Breast epithelium (tissue), 4 donors: ENCODE data around the gene ATM. TPM values are rescaled to one million over a fixed set of nuclear protein-coding genes. Genes with fewer than 3 reads are reported as not detected.

Experiments
- DNase-seq, 2 donors: peaks; one replicate each; pipeline ENCODE4 v3.0.0-alpha.2; 2019; ENCODE audit warnings: low spot score in 2 of 2
- H3K27ac ChIP-seq, 2 donors: fragments of 200-600 bp; sonication (generic) in 1 of 2; one replicate each; pipeline ENCODE4 v1.5.1; 2016 to 2019; ENCODE audit warnings: mild to moderate bottlenecking in 1 of 2
- H3K27me3 ChIP-seq, 2 donors: fragments of 200-600 bp; sonication (generic) in 1 of 2; one replicate each; pipeline versions ENCODE4 v1.5.1 to v1.6.0; 2017 to 2019; ENCODE audit warnings: control low read depth in 1 of 2, mild to moderate bottlenecking in 1 of 2
- H3K36me3 ChIP-seq: fragments of 200-600 bp; one replicate; pipeline ENCODE4 v1.5.1; 2019
- H3K4me1 ChIP-seq, 2 donors: fragments of 200-600 bp; sonication (generic); one replicate each; pipeline ENCODE4 v1.5.1; 2016 to 2019; ENCODE audit warnings: control low read depth in 1 of 2
- H3K4me3 ChIP-seq, 3 donors: fragments of 200-600 bp; sonication (generic); 1 replicate in 2 of 3; 2 replicates in 1 of 3; pipeline ENCODE4 v1.5.1; 2016 to 2019; ENCODE audit warnings: mild to moderate bottlenecking in 3 of 3, moderate library complexity in 2 of 3
- H3K9me3 ChIP-seq, 2 donors: fragments of 200-600 bp; sonication (generic) in 1 of 2; one replicate each; pipeline ENCODE4 v1.5.1; 2016 to 2019; ENCODE audit warnings: control low read depth in 1 of 2
- POLR2A ChIP-seq: fragments of 450-650 bp; IDR thresholded peaks from one replicate; pipeline ENCODE4 v1.6.1; 2016; ENCODE audit warnings: antibody characterized with exemption, mild to moderate bottlenecking, moderate library complexity
- POLR2AphosphoS5 ChIP-seq, 3 donors: sonication (generic); formaldehyde crosslinking; IDR thresholded peaks; one replicate each; pipeline ENCODE4 v1.6.1; 2017; ENCODE audit warnings: antibody characterized with exemption in 3 of 3
- intact Hi-C: fragments of 100-400 bp; cut with DNase I; formaldehyde crosslinking; loops from one replicate; pipeline ENCODE4 v1.15.1; 2023; ENCODE audit warnings: low total_unique reads
- total RNA-seq, 3 donors: library from RNA; depleted of rRNA; stranded (reverse); fragments of >200 nt; gene quantifications; one replicate each; pipeline ENCODE4 v1.1.0, GENCODE V29; 2016
- TF ChIP-seq, protein P1 (sequence below), 3 donors: fragments of 450-650 bp; IDR thresholded peaks; one replicate each; pipeline ENCODE4 v1.5.1; 2016 to 2017; ENCODE audit warnings: antibody characterized with exemption in 3 of 3, mild to moderate bottlenecking in 3 of 3, moderate library complexity in 3 of 3

ATM gene
- total RNA-seq, 3 donors from 2014 or later, result 84.7 to 117 (median 91.4) TPM

- no peaks in the 10 kb centered on the region for H3K27me3 ChIP-seq
- no peaks in the 10 kb centered on the region for H3K4me1 ChIP-seq
- no peak for DNase-seq
- TF ChIP-seq, protein P1, sequence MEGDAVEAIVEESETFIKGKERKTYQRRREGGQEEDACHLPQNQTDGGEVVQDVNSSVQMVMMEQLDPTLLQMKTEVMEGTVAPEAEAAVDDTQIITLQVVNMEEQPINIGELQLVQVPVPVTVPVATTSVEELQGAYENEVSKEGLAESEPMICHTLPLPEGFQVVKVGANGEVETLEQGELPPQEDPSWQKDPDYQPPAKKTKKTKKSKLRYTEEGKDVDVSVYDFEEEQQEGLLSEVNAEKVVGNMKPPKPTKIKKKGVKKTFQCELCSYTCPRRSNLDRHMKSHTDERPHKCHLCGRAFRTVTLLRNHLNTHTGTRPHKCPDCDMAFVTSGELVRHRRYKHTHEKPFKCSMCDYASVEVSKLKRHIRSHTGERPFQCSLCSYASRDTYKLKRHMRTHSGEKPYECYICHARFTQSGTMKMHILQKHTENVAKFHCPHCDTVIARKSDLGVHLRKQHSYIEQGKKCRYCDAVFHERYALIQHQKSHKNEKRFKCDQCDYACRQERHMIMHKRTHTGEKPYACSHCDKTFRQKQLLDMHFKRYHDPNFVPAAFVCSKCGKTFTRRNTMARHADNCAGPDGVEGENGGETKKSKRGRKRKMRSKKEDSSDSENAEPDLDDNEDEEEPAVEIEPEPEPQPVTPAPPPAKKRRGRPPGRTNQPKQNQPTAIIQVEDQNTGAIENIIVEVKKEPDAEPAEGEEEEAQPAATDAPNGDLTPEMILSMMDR (IDR thresholded peaks at IDR 0.05), result no peak
- TF ChIP-seq POLR2A (no peak), POLR2AphosphoS5 (IDR thresholded peaks at IDR 0.05) (no peak)
- H3K4me3 ChIP-seq, result no peak overlapping the region
- intact Hi-C loops, result no loop called here
- H3K36me3 ChIP-seq, result no peaks in the 10 kb centered on the region
- H3K9me3 ChIP-seq, result no peaks in the 10 kb centered on the region
- no peak overlapping the region for H3K27ac ChIP-seq
These were observed 99.8 kb downstream of the ATM start for GRCh38 chr11:108322666-108323065.

DNA sequence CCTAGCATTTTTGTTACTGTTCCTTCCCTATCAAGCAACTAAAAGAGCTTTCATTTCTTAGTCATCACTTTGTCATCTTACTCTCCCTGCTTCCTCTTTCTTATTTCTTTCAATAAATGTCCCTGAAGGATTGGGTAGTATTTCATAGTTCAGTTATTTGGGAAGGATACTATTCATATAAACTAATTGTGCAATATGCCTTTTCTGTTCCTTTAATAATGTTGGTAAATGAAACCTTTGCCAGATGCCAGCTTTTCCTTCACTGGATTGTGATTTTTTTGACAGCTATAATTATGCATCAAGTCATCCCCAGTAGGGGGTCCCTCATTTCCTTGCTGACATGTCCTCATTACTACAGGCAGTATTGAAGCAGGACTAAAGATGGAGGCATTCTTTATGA is 101.7 kb downstream of the ATM start:
- no peak overlapping the region for H3K4me3 ChIP-seq
- intact Hi-C loops, result no loop called here
- no peaks in the 10 kb centered on the region for H3K9me3 ChIP-seq
- no peaks in the 10 kb centered on the region for H3K4me1 ChIP-seq
- no peak overlapping the region for H3K27ac ChIP-seq
- no peak for DNase-seq
- no peaks in the 10 kb centered on the region for H3K27me3 ChIP-seq
- no peak for TF ChIP-seq POLR2A
- TF ChIP-seq, protein P1 (IDR thresholded peaks at IDR 0.05), result no peak
- TF ChIP-seq POLR2AphosphoS5 (IDR thresholded peaks at IDR 0.05), result no peak
- H3K36me3 ChIP-seq, result peaks cover under 1% of the 10 kb centered on the region

DNA sequence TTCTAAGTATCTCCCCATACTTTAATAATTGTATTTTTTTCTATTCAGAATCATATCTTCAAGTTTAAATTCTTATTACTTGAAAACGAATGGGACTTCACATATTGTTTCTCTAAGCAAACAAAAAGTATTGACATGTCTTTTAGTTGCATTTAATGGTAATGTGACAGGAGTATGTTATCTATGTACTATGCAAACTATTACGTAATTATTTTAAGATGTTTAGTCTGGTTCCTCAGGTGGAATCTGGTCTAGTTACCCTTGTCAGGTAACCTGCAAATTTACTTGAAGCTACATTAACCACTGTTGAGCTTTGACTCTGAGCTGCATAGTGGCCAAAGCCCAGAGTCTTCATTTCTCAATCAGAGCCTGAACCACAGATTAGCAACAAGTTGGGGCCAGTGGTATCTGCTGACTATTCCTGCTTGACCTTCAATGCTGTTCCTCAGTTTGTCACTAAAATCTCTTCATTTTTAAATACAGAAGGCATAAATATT is 110.6 kb downstream of the ATM start:
- DNase-seq, result no peak
- Histone ChIP-seq H3K27me3 (no peaks in the 10 kb centered on the region), H3K9me3 (no peaks in the 10 kb centered on the region), H3K4me1 (no peaks in the 10 kb centered on the region), H3K36me3 (peaks cover 4% of the 10 kb centered on the region), H3K4me3 (no peak overlapping the region), H3K27ac (no peak overlapping the region)
- intact Hi-C loops, result no loop called here
- TF ChIP-seq POLR2AphosphoS5 (IDR thresholded peaks at IDR 0.05), result no peak
- TF ChIP-seq POLR2A, result no peak
- TF ChIP-seq, protein P1 (IDR thresholded peaks at IDR 0.05), result no peak

DNA sequence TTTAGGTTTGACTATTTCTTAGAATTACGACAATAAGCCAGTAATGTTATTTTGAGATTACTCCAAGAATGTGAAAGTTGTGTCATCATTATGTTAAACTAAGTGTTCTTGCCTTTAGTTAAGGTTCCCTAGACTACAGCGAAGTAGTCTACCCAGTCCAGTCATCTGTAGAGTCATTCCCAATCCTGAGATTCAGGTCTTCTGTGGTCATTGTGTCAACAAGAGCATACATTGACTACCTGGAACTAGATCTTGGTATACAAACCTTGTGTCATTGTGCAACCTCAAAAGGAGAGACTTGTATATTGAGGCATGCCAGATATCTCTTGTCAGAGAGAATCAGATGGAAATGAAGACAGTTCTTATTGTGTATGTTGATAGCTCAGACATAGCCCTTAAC is 115.9 kb downstream of the ATM start:
- H3K9me3 ChIP-seq, result no peaks in the 10 kb centered on the region
- H3K27ac ChIP-seq, result no peak overlapping the region
- intact Hi-C loops, result no loop called here
- H3K36me3 ChIP-seq, result no peaks in the 10 kb centered on the region
- TF ChIP-seq, protein P1 (IDR thresholded peaks at IDR 0.05), result no peak
- TF ChIP-seq POLR2A (no peak), POLR2AphosphoS5 (IDR thresholded peaks at IDR 0.05) (no peak)
- H3K4me3 ChIP-seq, result no peak overlapping the region
- DNase-seq, result no peak
- no peaks in the 10 kb centered on the region for H3K4me1 ChIP-seq
- H3K27me3 ChIP-seq, result no peaks in the 10 kb centered on the region

- peak in 1 of 3 donors; percentile 46 for TF ChIP-seq POLR2AphosphoS5 (IDR thresholded peaks at IDR 0.05)
- TF ChIP-seq POLR2A, result no peak
- Histone ChIP-seq H3K9me3 (no peaks in the 10 kb centered on the region), H3K27me3 (no peaks in the 10 kb centered on the region), H3K27ac (no peak overlapping the region), H3K4me3 (no peak overlapping the region), H3K4me1 (no peaks in the 10 kb centered on the region), H3K36me3 (no peaks in the 10 kb centered on the region)
- DNase-seq, result peak in 1 of 2 donors; percentile 20
- intact Hi-C loops, result no loop called here
These were observed 118.1 kb downstream of the ATM start for GRCh38 chr11:108340973-108341372.

- intact Hi-C loops, result no loop called here
- TF ChIP-seq POLR2A (no peak), POLR2AphosphoS5 (IDR thresholded peaks at IDR 0.05) (no peak)
- TF ChIP-seq, protein P1 (IDR thresholded peaks at IDR 0.05), result no peak
- no peak overlapping the region for H3K4me3 ChIP-seq
- no peak for DNase-seq
- H3K9me3 ChIP-seq, result no peaks in the 10 kb centered on the region
- no peaks in the 10 kb centered on the region for H3K27me3 ChIP-seq
- no peaks in the 10 kb centered on the region for H3K4me1 ChIP-seq
- H3K27ac ChIP-seq, result no peak overlapping the region
- no peaks in the 10 kb centered on the region for H3K36me3 ChIP-seq
These were observed 118.8 kb downstream of the ATM start for GRCh38 chr11:108341654-108342053.
